GM18873 (cell line): Measurements from ENCODE around the gene USP12.

Source experiments
- ATAC-seq: cut with Tn5 transposase; IDR thresholded peaks from one replicate; pipeline ENCODE4 v1.9.1; 2021; ENCODE audit warnings: mild to moderate bottlenecking, moderate library complexity, moderate number of reproducible peaks; ENCODE audit not compliant: unreplicated experiment, low FRiP score

USP12 gene

DNA sequence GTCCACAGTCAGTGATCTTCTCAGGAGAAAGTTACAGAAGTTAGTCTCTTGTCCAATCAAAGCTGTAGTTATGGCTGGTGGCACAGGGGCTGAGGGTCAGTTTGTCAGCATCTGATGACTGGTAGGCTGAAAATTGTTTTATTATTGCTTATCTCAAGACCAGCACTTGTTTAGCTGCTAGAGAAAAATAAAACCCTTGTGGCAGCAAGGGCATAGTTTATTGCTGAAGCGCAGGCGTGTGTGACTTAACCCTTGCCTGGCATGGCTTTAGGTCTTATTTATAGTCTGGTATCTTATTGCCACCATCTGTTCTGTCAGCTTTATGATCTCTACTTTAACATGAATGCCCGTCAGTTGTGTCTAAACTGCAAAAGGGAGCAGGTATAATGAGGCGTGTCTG is 154.7 kb downstream of the USP12 start:
- no peak for ATAC-seq
